ENCODE data around the gene GRAMD2A. TPM values are rescaled to one million over a fixed set of nuclear protein-coding genes. Genes with fewer than 3 reads are reported as not detected.
A peak's percentile ranks its signal among the peaks of the same experiment; 100 is the strongest.

GRAMD2A gene
- total RNA-seq, 1 experiment from 2014 or later, result 1.3 TPM

GRCh38 chr15:72227192-72227586, 29.6 kb upstream of the GRAMD2A start:
- Histone ChIP-seq H3K79me2 (ENCODE audit: insufficient read depth, low read length) (peaks cover 68% of the 10 kb centered on the region; the same call in 1 of the 2 replicates), H2AK5ac (ENCODE audit: insufficient read length, low read length) (no peak overlapping the region), H3K27me3 (ENCODE audit: insufficient read depth, low read length) (no peaks in the 10 kb centered on the region), H3K56ac (ENCODE audit: insufficient read length, low read depth, low read length) (no peak overlapping the region), H3K27ac (ENCODE audit: insufficient read length, low read depth, low read length) (peak overlapping the region; percentile 43), H4K5ac (ENCODE audit: insufficient read length, low read depth, low read length) (no peak overlapping the region), H4K20me1 (ENCODE audit: control insufficient read depth, insufficient read depth, insufficient read length) (no peaks in the 10 kb centered on the region), H3K9me3 (ENCODE audit: control insufficient read depth, low read depth, low read length) (no peaks in the 10 kb centered on the region), H3K4me2 (ENCODE audit: insufficient read depth, insufficient read length, low read length) (peak overlapping the region; percentile 26), H2AFZ (ENCODE audit: low read length) (no peak overlapping the region), H3T11ph (ENCODE audit: low read length) (no peak overlapping the region), H2BK20ac (ENCODE audit: low read depth, low read length, poor library complexity, severe bottlenecking) (no peak overlapping the region), H4K91ac (ENCODE audit: insufficient read length, low read depth, low read length) (no peak overlapping the region), H3K4ac (ENCODE audit: low read depth, low read length) (no peak overlapping the region), H3K79me1 (ENCODE audit: insufficient read depth, low read depth, low read length, poor library complexity, severe bottlenecking) (peaks cover 9% of the 10 kb centered on the region), H2BK12ac (ENCODE audit: insufficient read length, low read depth, low read length) (no peak overlapping the region), H3K23ac (ENCODE audit: insufficient read length, low read depth, low read length) (no peak overlapping the region), H3K4me1 (ENCODE audit: insufficient read depth, low read length) (peaks cover 12% of the 10 kb centered on the region; the same call in 1 of the 2 replicates), H4K8ac (replicated peaks; ENCODE audit: insufficient read length, low read depth, low read length) (no peak overlapping the region), H3K9ac (ENCODE audit: extremely low read depth, insufficient read length, low read length) (no peak overlapping the region), H3K18ac (ENCODE audit: insufficient read length, low read depth, low read length) (no peak overlapping the region), H3K14ac (ENCODE audit: insufficient read depth, low read length) (no peak overlapping the region), H2BK15ac (ENCODE audit: low read depth, low read length) (no peak overlapping the region), H2BK120ac (ENCODE audit: low read depth, low read length, poor library complexity, severe bottlenecking) (no peak overlapping the region), H3K23me2 (ENCODE audit: insufficient read length, low read depth, low read length, poor library complexity, severe bottlenecking) (peaks cover 24% of the 10 kb centered on the region), H2BK5ac (ENCODE audit: insufficient read length, low read length) (no peak overlapping the region)
- Mint-ChIP-seq H3K36me3 (ENCODE audit: insufficient read depth in 1 of 3, low read depth in 3 of 3) (peaks cover 14 to 46% (median 30%) of the 10 kb centered on the region in 3 experiments; a peak in 6 of 7 replicates), H3K27me3 (ENCODE audit: low read depth) (peaks cover 2% of the 10 kb centered on the region), H3K9me3 (no peaks in the 10 kb centered on the region; a peak in 2 of 5 replicates), H3K4me1 (peaks cover 58 to 63% of the 10 kb centered on the region in 2 experiments), H3K4me3 (peak overlapping the region in 1 of 2 experiments; percentile 67; a peak in 1 of 5 replicates), H3K27ac (peak overlapping the region in 1 of 3 experiments; percentile 48; a peak in 2 of 7 replicates)
- no peak for DNase-seq
- no CpG with 5 or more reads among the region's 8 CpGs for WGBS (ENCODE audit: extremely low coverage, insufficient read length, low lambda C conversion rate)
- TF ChIP-seq, protein P1, sequence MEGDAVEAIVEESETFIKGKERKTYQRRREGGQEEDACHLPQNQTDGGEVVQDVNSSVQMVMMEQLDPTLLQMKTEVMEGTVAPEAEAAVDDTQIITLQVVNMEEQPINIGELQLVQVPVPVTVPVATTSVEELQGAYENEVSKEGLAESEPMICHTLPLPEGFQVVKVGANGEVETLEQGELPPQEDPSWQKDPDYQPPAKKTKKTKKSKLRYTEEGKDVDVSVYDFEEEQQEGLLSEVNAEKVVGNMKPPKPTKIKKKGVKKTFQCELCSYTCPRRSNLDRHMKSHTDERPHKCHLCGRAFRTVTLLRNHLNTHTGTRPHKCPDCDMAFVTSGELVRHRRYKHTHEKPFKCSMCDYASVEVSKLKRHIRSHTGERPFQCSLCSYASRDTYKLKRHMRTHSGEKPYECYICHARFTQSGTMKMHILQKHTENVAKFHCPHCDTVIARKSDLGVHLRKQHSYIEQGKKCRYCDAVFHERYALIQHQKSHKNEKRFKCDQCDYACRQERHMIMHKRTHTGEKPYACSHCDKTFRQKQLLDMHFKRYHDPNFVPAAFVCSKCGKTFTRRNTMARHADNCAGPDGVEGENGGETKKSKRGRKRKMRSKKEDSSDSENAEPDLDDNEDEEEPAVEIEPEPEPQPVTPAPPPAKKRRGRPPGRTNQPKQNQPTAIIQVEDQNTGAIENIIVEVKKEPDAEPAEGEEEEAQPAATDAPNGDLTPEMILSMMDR (conservative IDR thresholded peaks at IDR 0.05), result no peak
